HepG2 (cell line): ENCODE data around the gene TBC1D22A. TPM values are rescaled to one million over a fixed set of nuclear protein-coding genes. Genes with fewer than 3 reads are reported as not detected.
A peak's percentile ranks its signal among the peaks of the same experiment; 100 is the strongest.

Experiments used
- BCL6 ChIP-seq: IDR thresholded peaks from 2 replicates; pipeline ENCODE4 v1.6.1; 2016; ENCODE audit warnings: missing genetic modification reagents, missing compliant biosample characterization
- CREBL2 ChIP-seq: sonication (generic); formaldehyde crosslinking; IDR thresholded peaks from 2 replicates; pipeline ENCODE4 v1.8.1; 2023; ENCODE audit warnings: missing genetic modification reagents, mild to moderate bottlenecking, borderline replicate concordance
- HNRNPLL ChIP-seq: fragments of 200-400 bp; formaldehyde crosslinking; IDR thresholded peaks from 2 replicates; pipeline ENCODE4 v1.6.1; 2017; ENCODE audit warnings: mild to moderate bottlenecking, low read depth, low read length; ENCODE audit not compliant: poor library complexity, severe bottlenecking
- HNRNPUL1 ChIP-seq: fragments of 200-400 bp; formaldehyde crosslinking; IDR thresholded peaks from 2 replicates; pipeline ENCODE4 v1.6.1; 2017; ENCODE audit warnings: low read depth, mild to moderate bottlenecking, low read length, moderate library complexity
- NONO ChIP-seq, 2 experiments: fragments of 450-650 bp in 1 of 2; sonication (generic) in 1 of 2; formaldehyde crosslinking in 1 of 2; IDR thresholded peaks in 1 of 2; conservative IDR thresholded peaks in 1 of 2; 2 replicates each; pipeline versions ENCODE4 v1.6.1 to v1.8.0; 2017 to 2022; ENCODE audit warnings: mild to moderate bottlenecking in 1 of 2, missing genetic modification reagents in 1 of 2, moderate library complexity in 1 of 2
- NR2F2 ChIP-seq: IDR thresholded peaks from 2 replicates; pipeline ENCODE4 v1.6.1; 2012; ENCODE audit warnings: low read depth, inconsistent platforms, borderline replicate concordance
- PTBP1 ChIP-seq: fragments of 200-400 bp; formaldehyde crosslinking; IDR thresholded peaks from 2 replicates; pipeline ENCODE4 v1.6.1; 2018; ENCODE audit warnings: low read length, low read depth; ENCODE audit not compliant: poor library complexity, severe bottlenecking
- REPIN1 ChIP-seq: sonication (generic); formaldehyde crosslinking; IDR thresholded peaks from 2 replicates; pipeline ENCODE4 v1.8.0; 2022; ENCODE audit warnings: missing genetic modification reagents, low read depth, mild to moderate bottlenecking, borderline replicate concordance
- SNAPC2 ChIP-seq: sonication (generic); formaldehyde crosslinking; IDR thresholded peaks from 2 replicates; pipeline ENCODE4 v1.8.1; 2022; ENCODE audit warnings: mild to moderate bottlenecking, missing genetic modification reagents
- TP53 ChIP-seq: sonication (generic); formaldehyde crosslinking; conservative IDR thresholded peaks from 2 replicates; pipeline ENCODE4 v1.4.0; 2020; ENCODE audit warnings: missing genetic modification reagents
- ZBTB39 ChIP-seq: sonication (generic); formaldehyde crosslinking; IDR thresholded peaks from 2 replicates; pipeline ENCODE4 v1.5.0; 2020; ENCODE audit warnings: missing genetic modification reagents
- ZFP37 ChIP-seq: sonication (generic); formaldehyde crosslinking; IDR thresholded peaks from 2 replicates; pipeline ENCODE4 v1.4.0; 2020; ENCODE audit warnings: missing genetic modification reagents, borderline replicate concordance
- ZNF17 ChIP-seq: sonication (generic); formaldehyde crosslinking; IDR thresholded peaks from 2 replicates; pipeline ENCODE4 v1.5.0; 2020; ENCODE audit warnings: mild to moderate bottlenecking, missing genetic modification reagents
- ZNF264 ChIP-seq: sonication (generic); formaldehyde crosslinking; IDR thresholded peaks from 2 replicates; pipeline ENCODE4 v1.4.0; 2020; ENCODE audit warnings: missing genetic modification reagents
- ZNF552 ChIP-seq: sonication (generic); formaldehyde crosslinking; IDR thresholded peaks from 2 replicates; pipeline ENCODE4 v1.9.0; 2022; ENCODE audit warnings: missing genetic modification reagents, mild to moderate bottlenecking, borderline replicate concordance
- ZNF777 ChIP-seq: sonication (generic); formaldehyde crosslinking; IDR thresholded peaks from 2 replicates; pipeline ENCODE4 v1.4.0; 2020; ENCODE audit warnings: missing genetic modification reagents
- ZNF788 ChIP-seq: sonication (generic); formaldehyde crosslinking; IDR thresholded peaks from 2 replicates; pipeline ENCODE4 v1.5.0; 2020; ENCODE audit warnings: mild to moderate bottlenecking, missing genetic modification reagents, borderline replicate concordance
- ZNF879 ChIP-seq: sonication (generic); formaldehyde crosslinking; IDR thresholded peaks from 2 replicates; pipeline ENCODE4 v1.8.1; 2023; ENCODE audit warnings: missing genetic modification reagents
- polyA plus RNA-seq, 8 experiments: library from polyadenylated mRNA; depleted of rRNA in 3 of 8; stranded (reverse) in 7 of 8; unstranded in 1 of 8; fragments of >200 nt; fragmentation: Illumina TruSeq in 4 of 8; extraction: Trizol in 4 of 8; gene quantifications; 2 replicates each; pipeline versions ENCODE4 v1.2.1 to v1.2.3, GENCODE V29; 2011 to 2016; ENCODE audit warnings: low read depth in 4 of 8, missing spikeins in 1 of 8, mixed read lengths in 1 of 8; ENCODE audit not compliant: insufficient read depth in 1 of 8
- total RNA-seq, 5 experiments: library from RNA; depleted of rRNA; stranded (reverse); fragments of >200 nt; fragmentation: Illumina TruSeq; extraction: Trizol; gene quantifications; 2 replicates each; pipeline ENCODE4 v1.2.3, GENCODE V29; 2016; ENCODE audit warnings: low read depth in 1 of 5
- TF ChIP-seq, protein P1 (sequence below): sonication (generic); formaldehyde crosslinking; IDR thresholded peaks from 2 replicates; pipeline ENCODE4 v1.8.1; 2023; ENCODE audit warnings: mild to moderate bottlenecking, inconsistent platforms, moderate library complexity, missing genetic modification reagents, borderline replicate concordance
- TF ChIP-seq, protein P2 (sequence below): sonication (generic); formaldehyde crosslinking; IDR thresholded peaks from 2 replicates; pipeline ENCODE4 v1.9.0; 2022; ENCODE audit warnings: low read depth, missing genetic modification reagents
- TF ChIP-seq, protein P3 (sequence below): sonication (generic); formaldehyde crosslinking; IDR thresholded peaks from 2 replicates; pipeline ENCODE4 v1.4.0; 2020; ENCODE audit warnings: mild to moderate bottlenecking, missing genetic modification reagents, borderline replicate concordance

TBC1D22A gene
- total and polyA plus RNA-seq, 2 of the 13 experiments (the other 11 are each of a cell fraction or from before 2014, with no cell fraction given), result 17.3 to 18.0 TPM

DNA sequence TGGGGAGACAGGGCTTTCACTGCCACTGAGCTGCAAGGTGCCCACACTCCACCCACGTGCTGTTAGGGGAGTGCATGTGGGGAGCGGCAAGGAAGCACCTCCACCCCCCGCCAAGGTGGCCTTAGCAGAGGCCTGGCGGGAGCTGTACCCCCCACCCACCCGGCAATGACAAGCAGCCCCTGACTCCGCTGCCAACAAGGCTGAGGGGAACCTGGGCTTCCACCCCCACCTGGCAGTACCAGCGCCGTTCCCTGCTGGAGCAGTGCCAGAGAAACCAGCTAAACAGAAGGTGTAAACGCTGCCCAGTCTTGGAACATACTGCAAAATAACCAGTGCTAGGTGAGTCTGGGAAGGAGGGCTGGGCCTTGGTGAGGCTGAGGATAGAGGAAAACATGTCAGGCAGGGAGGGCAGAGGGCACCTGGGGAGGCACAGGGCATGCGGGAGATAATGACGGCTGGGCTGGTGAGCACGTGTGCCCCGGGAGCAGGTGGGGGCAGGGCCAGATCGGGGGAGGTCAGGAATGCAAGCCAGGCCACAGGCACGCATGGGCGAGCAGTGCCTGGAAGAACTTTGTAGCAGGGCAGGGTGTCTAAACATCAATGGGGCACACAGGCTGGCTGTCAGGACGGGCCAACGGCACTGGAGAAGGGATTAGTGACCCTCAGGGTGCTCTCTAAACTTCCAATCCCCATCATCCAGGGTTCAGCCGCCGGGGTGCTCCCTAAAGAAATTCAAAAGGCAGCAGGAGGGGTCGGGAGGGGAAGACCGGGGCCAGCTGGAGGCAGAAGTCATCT lies 31.0 kb upstream of the TBC1D22A start (continued):
- TF ChIP-seq ZBTB39 (CRISPR knock-in tag) (no peak), ZNF17 (no peak), NR2F2 (peak; percentile 81; the same call in 1 of the 2 replicates), ZNF788 (CRISPR knock-in tag) (peak; percentile 96), SNAPC2 (CRISPR knock-in tag) (no peak), HNRNPUL1 (no peak), ZNF264 (peak; percentile 86; the same call in 1 of the 2 replicates), ZNF879 (CRISPR knock-in tag) (0 out of 2 replicates have a peak, but pooled peaks have one; percentile 71), TP53 (no peak), PTBP1 (no peak), BCL6 (CRISPR knock-in tag) (peak; percentile 53), CREBL2 (CRISPR knock-in tag) (no peak), REPIN1 (CRISPR knock-in tag) (peak; percentile 59; the same call in 1 of the 2 replicates), ZNF777 (CRISPR knock-in tag) (no peak), ZNF552 (0 out of 2 replicates have a peak, but pooled peaks have one; percentile 30), ZFP37 (CRISPR knock-in tag) (0 out of 2 replicates have a peak, but pooled peaks have one; percentile 45), HNRNPLL (no peak), NONO (IDR thresholded peaks at IDR 0.05) (no peak), NONO (CRISPR knock-in tag; conservative IDR thresholded peaks at IDR 0.05) (peak; percentile 91)
- TF ChIP-seq, protein P1, sequence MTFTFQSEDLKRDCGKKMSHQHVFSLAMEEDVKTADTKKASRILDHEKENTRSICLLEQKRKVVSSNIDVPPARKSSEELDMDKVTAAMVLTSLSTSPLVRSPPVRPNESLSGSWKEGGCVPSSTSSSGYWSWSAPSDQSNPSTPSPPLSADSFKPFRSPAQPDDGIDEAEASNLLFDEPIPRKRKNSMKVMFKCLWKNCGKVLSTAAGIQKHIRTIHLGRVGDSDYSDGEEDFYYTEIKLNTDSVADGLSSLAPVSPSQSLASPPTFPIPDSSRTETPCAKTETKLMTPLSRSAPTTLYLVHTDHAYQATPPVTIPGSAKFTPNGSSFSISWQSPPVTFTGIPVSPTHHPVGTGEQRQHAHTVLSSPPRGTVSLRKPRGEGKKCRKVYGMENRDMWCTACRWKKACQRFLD (CRISPR knock-in tag), result peak; percentile 55
- TF ChIP-seq, protein P2, sequence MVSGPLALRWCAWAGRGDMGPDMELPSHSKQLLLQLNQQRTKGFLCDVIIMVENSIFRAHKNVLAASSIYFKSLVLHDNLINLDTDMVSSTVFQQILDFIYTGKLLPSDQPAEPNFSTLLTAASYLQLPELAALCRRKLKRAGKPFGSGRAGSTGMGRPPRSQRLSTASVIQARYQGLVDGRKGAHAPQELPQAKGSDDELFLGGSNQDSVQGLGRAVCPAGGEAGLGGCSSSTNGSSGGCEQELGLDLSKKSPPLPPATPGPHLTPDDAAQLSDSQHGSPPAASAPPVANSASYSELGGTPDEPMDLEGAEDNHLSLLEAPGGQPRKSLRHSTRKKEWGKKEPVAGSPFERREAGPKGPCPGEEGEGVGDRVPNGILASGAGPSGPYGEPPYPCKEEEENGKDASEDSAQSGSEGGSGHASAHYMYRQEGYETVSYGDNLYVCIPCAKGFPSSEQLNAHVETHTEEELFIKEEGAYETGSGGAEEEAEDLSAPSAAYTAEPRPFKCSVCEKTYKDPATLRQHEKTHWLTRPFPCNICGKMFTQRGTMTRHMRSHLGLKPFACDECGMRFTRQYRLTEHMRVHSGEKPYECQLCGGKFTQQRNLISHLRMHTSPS, result peak; percentile 100
- TF ChIP-seq, protein P3, sequence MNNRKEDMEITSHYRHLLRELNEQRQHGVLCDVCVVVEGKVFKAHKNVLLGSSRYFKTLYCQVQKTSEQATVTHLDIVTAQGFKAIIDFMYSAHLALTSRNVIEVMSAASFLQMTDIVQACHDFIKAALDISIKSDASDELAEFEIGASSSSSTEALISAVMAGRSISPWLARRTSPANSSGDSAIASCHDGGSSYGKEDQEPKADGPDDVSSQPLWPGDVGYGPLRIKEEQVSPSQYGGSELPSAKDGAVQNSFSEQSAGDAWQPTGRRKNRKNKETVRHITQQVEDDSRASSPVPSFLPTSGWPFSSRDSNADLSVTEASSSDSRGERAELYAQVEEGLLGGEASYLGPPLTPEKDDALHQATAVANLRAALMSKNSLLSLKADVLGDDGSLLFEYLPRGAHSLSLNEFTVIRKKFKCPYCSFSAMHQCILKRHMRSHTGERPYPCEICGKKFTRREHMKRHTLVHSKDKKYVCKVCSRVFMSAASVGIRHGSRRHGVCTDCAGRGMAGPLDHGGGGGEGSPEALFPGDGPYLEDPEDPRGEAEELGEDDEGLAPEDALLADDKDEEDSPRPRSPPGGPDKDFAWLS (CRISPR knock-in tag), result peak; percentile 71; the same call in 1 of the 2 replicates
